OCI-LY7 (cell line): ENCODE data around the gene NFATC4.

Experiments
- CTCF ChIP-seq: fragments of 200-600 bp; sonication (generic); conservative IDR thresholded peaks from 2 replicates; pipeline ENCODE4 v1.5.1; 2014; ENCODE audit warnings: mild to moderate bottlenecking, antibody characterized with exemption, low read length, moderate library complexity, mixed read lengths
- EZH2phosphoT487 ChIP-seq: fragments of 200-600 bp; sonication (generic); IDR thresholded peaks from 2 replicates; pipeline ENCODE4 v1.6.1; 2018; ENCODE audit warnings: low read depth, borderline replicate concordance, mild to moderate bottlenecking, mixed run types, antibody characterized with exemption, low read length, moderate library complexity, mixed read lengths

GRCh38 chr14:24390701-24391468, 22.9 kb downstream of the NFATC4 start:
- TF ChIP-seq CTCF (no peak), EZH2phosphoT487 (no peak)
